Measurements from ENCODE around the gene CFAP46. TPM values are rescaled to one million over a fixed set of nuclear protein-coding genes. Genes with fewer than 3 reads are reported as not detected.

Gene CFAP46
- polyA plus RNA-seq, 1 of the 3 experiments (the other 2 are of a cell fraction) = 3.9 TPM

DNA sequence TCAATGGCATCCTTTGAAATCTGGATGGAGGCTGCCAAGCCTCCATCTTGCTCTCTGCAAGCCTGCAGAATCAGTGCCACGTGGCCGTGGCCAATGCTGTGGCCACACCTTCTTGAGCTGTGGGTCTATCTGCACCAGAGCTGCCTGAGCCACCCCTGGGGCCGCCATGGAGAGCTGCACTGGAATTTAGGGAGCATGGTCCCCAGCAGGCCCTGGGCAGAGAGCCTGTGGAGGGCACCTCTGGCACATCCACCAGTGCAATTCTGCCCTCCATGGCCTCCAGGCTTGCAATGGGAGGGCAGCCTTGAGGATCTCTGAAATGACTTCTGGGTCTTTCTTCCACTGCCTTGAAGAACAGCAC lies 100.8 kb downstream of the CFAP46 start:
- no peaks in the 10 kb centered on the region for H3K27me3 ChIP-seq (ENCODE audit: insufficient read depth)
- no peak overlapping the region for H2AFZ ChIP-seq (ENCODE audit: low read depth)
- peaks cover 0 to 5% of the 10 kb centered on the region in 2 experiments; a peak in 1 of 4 replicates for H3K4me1 ChIP-seq (ENCODE audit: control insufficient read depth in 1 of 2, insufficient read depth in 2 of 2, low read depth in 1 of 2, low read length in 1 of 2)
- POLR2A ChIA-PET = no interaction called here
- DNase-seq = no peak
- 0% methylated on average over 1 of the region's 3 CpGs for WGBS (ENCODE audit: low lambda C conversion rate)
- no peak overlapping the region for H3K4me2 ChIP-seq
- TF ChIP-seq RXRA (IDR thresholded peaks at IDR 0.05; ENCODE audit: borderline replicate concordance, low read depth) (no peak), NRF1 (IDR thresholded peaks at IDR 0.05; ENCODE audit: low read depth, low read length) (no peak), FOXM1 (IDR thresholded peaks at IDR 0.05; ENCODE audit: low read depth) (no peak), USF2 (IDR thresholded peaks at IDR 0.05; ENCODE audit: borderline replicate concordance, low read depth, low read length) (no peak), EP300 (IDR thresholded peaks at IDR 0.05; ENCODE audit: borderline replicate concordance in 1 of 2, low read depth in 1 of 2, low read length in 1 of 2) (no peak), CTCF (IDR thresholded peaks at IDR 0.05) (no peak), ZBTB33 (IDR thresholded peaks at IDR 0.05; ENCODE audit: borderline replicate concordance, low read depth) (no peak), USF1 (IDR thresholded peaks at IDR 0.05; ENCODE audit: borderline replicate concordance, low read depth) (no peak), EZH2phosphoT487 (IDR thresholded peaks at IDR 0.05; ENCODE audit: borderline replicate concordance, low read depth) (no peak), TAF1 (IDR thresholded peaks at IDR 0.05; ENCODE audit: borderline replicate concordance, low read depth, low read length) (no peak), MAX (IDR thresholded peaks at IDR 0.05; ENCODE audit: low read depth) (no peak), RFX5 (IDR thresholded peaks at IDR 0.05; ENCODE audit: low read length) (no peak), TCF12 (IDR thresholded peaks at IDR 0.05) (no peak), JUND (IDR thresholded peaks at IDR 0.05) (no peak), POLR2AphosphoS5 (IDR thresholded peaks at IDR 0.05; ENCODE audit: low read depth, low read length) (no peak), NFIC (IDR thresholded peaks at IDR 0.05; ENCODE audit: borderline replicate concordance) (no peak)
- TF ChIP-seq, protein P1, sequence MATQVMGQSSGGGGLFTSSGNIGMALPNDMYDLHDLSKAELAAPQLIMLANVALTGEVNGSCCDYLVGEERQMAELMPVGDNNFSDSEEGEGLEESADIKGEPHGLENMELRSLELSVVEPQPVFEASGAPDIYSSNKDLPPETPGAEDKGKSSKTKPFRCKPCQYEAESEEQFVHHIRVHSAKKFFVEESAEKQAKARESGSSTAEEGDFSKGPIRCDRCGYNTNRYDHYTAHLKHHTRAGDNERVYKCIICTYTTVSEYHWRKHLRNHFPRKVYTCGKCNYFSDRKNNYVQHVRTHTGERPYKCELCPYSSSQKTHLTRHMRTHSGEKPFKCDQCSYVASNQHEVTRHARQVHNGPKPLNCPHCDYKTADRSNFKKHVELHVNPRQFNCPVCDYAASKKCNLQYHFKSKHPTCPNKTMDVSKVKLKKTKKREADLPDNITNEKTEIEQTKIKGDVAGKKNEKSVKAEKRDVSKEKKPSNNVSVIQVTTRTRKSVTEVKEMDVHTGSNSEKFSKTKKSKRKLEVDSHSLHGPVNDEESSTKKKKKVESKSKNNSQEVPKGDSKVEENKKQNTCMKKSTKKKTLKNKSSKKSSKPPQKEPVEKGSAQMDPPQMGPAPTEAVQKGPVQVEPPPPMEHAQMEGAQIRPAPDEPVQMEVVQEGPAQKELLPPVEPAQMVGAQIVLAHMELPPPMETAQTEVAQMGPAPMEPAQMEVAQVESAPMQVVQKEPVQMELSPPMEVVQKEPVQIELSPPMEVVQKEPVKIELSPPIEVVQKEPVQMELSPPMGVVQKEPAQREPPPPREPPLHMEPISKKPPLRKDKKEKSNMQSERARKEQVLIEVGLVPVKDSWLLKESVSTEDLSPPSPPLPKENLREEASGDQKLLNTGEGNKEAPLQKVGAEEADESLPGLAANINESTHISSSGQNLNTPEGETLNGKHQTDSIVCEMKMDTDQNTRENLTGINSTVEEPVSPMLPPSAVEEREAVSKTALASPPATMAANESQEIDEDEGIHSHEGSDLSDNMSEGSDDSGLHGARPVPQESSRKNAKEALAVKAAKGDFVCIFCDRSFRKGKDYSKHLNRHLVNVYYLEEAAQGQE (IDR thresholded peaks at IDR 0.05; ENCODE audit: low read depth, low read length) = no peak
- H3K79me2 ChIP-seq (ENCODE audit: insufficient read depth) = no peaks in the 10 kb centered on the region
- H3K27ac ChIP-seq (ENCODE audit: low read depth in 2 of 2, low read length in 1 of 2) = no peak overlapping the region
- H3K9me3 ChIP-seq = peaks cover 7% of the 10 kb centered on the region; the same call in 1 of the 2 replicates
- no peaks in the 10 kb centered on the region for H3K9me2 ChIP-seq
- CTCF ChIA-PET = interaction anchor here (0.9 to 1.3 kb wide), 2 partner anchors 62 to 186 kb away, joined by 3 read pairs; no protein-coding TSS in a partner anchor
- H4K20me1 ChIP-seq (ENCODE audit: insufficient read depth) = no peaks in the 10 kb centered on the region
- H3K9ac ChIP-seq = no peak overlapping the region
- H3K4me3 ChIP-seq (ENCODE audit: low read depth in 2 of 2, low read length in 1 of 2) = no peak overlapping the region
- peaks cover 4% of the 10 kb centered on the region for H3F3A ChIP-seq (replicated peaks; ENCODE audit: insufficient read depth)
- no peaks in the 10 kb centered on the region for H3K36me3 ChIP-seq (replicated peaks in 1 of 2; ENCODE audit: control insufficient read depth in 1 of 2, insufficient read depth in 2 of 2, low read length in 1 of 2)
